ENCODE data around the gene CSTF3. TPM values are rescaled to one million over a fixed set of nuclear protein-coding genes. Genes with fewer than 3 reads are reported as not detected.
"Not testable (repeated sequence)": the region's sequence is repeated elsewhere in the genome, so short reads cannot be mapped to it uniquely, and the experiment has no call there.

Gene CSTF3
- total and polyA plus RNA-seq, 8 donors = 23.5 to 64.4 (median 49.8) TPM

DNA sequence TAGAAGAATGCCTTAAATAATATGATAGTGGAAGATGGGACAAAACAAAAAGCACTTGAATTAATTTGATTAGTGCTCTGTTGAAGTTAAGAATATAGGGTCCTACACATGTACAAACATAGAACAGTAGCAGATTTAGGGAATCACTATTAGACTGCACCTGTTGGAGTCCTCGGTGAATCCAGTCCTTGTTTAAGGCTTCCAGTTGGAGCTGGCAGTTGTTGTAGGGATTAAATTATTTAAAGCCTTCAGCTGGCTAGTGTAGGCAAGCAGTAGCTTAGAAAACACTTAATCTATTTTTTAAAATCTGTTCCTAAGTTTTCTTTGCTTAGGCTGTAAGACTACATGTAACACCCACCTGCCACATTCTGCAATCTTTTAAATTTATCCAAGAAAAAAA is 24.5 kb upstream of the CSTF3 start:
- no peak for ATAC-seq
- Histone ChIP-seq H3K9me3 (no peaks in the 10 kb centered on the region), H3K4me3 (no peak overlapping the region), H3K4me1 (no peaks in the 10 kb centered on the region), H3K27me3 (no peaks in the 10 kb centered on the region), H3K27ac (no peak overlapping the region), H3K36me3 (no peaks in the 10 kb centered on the region)
- DNase-seq = no peak
- intact Hi-C loops (cut with DNase I) = no loop called here
- no peak for TF ChIP-seq CTCF (IDR thresholded peaks at IDR 0.05)

- no peaks in the 10 kb centered on the region for H3K27me3 ChIP-seq
- no peak for TF ChIP-seq CTCF (IDR thresholded peaks at IDR 0.05)
- DNase-seq (no peak), ATAC-seq (no peak)
- H3K27ac ChIP-seq = no peak overlapping the region
- H3K36me3 ChIP-seq = no peaks in the 10 kb centered on the region
- H3K9me3 ChIP-seq = no peaks in the 10 kb centered on the region
- intact Hi-C loops (cut with DNase I) = no loop called here
- peaks cover 0 to 8% of the 10 kb centered on the region in 2 donors for H3K4me1 ChIP-seq
- H3K4me3 ChIP-seq = no peak overlapping the region
These were observed 21.1 kb upstream of the CSTF3 start for GRCh38 chr11:33182246-33182878.

GRCh38 chr11:33179348-33179803 is 18.1 kb upstream of the CSTF3 start:
- Histone ChIP-seq H3K9me3 (no peaks in the 10 kb centered on the region), H3K27ac (peak overlapping the region in 1 of 2 donors; percentile 34), H3K4me3 (no peak overlapping the region), H3K4me1 (peaks cover 0 to 8% of the 10 kb centered on the region in 2 donors), H3K36me3 (no peaks in the 10 kb centered on the region), H3K27me3 (no peaks in the 10 kb centered on the region)
- DNase-seq (no peak), ATAC-seq (no peak)
- intact Hi-C loops (cut with DNase I) = no loop called here
- no peak for TF ChIP-seq CTCF (IDR thresholded peaks at IDR 0.05)

- H3K9me3 ChIP-seq = no peaks in the 10 kb centered on the region
- H3K27me3 ChIP-seq = no peaks in the 10 kb centered on the region
- no peak for TF ChIP-seq CTCF (IDR thresholded peaks at IDR 0.05)
- peak overlapping the region in 1 of 2 donors; percentile 34 for H3K27ac ChIP-seq
- H3K36me3 ChIP-seq = no peaks in the 10 kb centered on the region
- ATAC-seq (no peak), DNase-seq (no peak)
- peaks cover 0 to 8% of the 10 kb centered on the region in 2 donors for H3K4me1 ChIP-seq
- intact Hi-C loops (cut with DNase I) = no loop called here
- no peak overlapping the region for H3K4me3 ChIP-seq
These were observed 17.3 kb upstream of the CSTF3 start for GRCh38 chr11:33178443-33179180.

DNA sequence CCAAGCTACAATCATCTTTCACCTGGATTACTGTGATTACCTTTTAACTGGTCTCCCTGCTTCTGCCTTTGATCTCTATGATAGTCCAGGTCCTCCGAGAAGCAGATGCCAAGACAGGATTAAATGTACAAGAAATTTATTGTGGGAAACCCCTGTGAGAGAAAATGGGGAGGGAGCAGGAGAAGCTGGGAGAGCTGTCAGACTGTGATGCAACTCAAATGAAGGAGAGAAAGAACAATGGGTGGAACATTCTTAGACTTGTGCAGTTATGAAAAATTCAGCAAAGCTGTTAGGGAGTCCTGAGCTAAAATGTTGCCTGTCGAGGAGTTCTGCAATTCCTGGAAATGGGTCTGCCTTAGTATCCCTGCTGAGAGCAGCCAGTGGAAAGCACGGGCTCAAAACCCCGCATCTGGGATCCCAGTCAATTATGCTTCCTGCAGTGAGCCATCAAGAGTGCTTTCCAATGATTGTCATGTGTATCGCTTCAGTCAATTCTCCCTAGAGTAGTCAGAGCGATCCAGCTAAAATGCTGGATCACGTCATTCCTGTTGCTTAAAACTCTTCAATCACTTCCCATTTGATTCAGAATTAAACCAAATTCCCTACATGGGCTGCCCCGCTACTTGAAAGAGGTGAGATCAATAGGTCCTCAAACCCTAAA is 16.5 kb upstream of the CSTF3 start:
- Histone ChIP-seq H3K27me3 (no peaks in the 10 kb centered on the region), H3K36me3 (no peaks in the 10 kb centered on the region), H3K4me1 (peaks cover 0 to 14% of the 10 kb centered on the region in 2 donors), H3K9me3 (no peaks in the 10 kb centered on the region), H3K27ac (no peak overlapping the region), H3K4me3 (no peak overlapping the region)
- ATAC-seq = no peak
- intact Hi-C loops (cut with DNase I) = no loop called here
- no peak for DNase-seq
- TF ChIP-seq CTCF (IDR thresholded peaks at IDR 0.05) = no peak

GRCh38 chr11:33176760-33177159 is 15.5 kb upstream of the CSTF3 start:
- intact Hi-C loops (cut with DNase I); ATAC-seq; H3K27ac ChIP-seq; H3K9me3 ChIP-seq; H3K36me3 ChIP-seq; H3K4me3 ChIP-seq; DNase-seq; H3K27me3 ChIP-seq: not testable (repeated sequence)
- H3K4me1 ChIP-seq = peaks cover 0 to 15% of the 10 kb centered on the region in 2 donors

Data from left lung (tissue), 10 donors.